ENCODE data around the gene MPPED1.

The MPPED1 gene

GRCh38 chr22:43449205-43449830, 37.5 kb downstream of the MPPED1 start:
- FAIRE-seq, result no peak
- TF ChIP-seq CTCF (IDR thresholded peaks at IDR 0.05; ENCODE audit: insufficient read depth, missing control alignments), result no peak
- DNase-seq (ENCODE audit: insufficient read length, low spot score), result no peak

DNA sequence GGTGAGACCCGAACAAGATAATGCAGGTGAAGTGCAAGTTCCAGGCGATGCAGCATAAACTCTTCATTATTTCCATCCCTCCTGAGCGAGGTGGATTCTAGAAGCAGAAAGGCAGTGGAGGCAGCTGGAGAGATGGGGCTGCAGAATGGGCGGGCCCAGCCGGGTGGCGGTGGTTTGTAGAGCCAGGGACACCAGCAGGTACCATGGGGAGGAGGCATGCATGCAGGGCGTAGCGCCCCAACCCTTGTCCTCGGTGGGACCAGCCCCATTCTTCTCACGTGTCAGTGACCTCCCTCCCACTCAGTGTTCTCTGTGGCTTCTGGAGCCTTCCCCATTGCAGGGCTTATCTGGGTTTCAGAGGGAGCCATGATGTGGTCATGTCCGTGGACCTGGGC, 38.0 kb downstream of the MPPED1 start:
- no peak for FAIRE-seq
- DNase-seq (ENCODE audit: insufficient read length, low spot score), result no peak
- TF ChIP-seq CTCF (IDR thresholded peaks at IDR 0.05; ENCODE audit: insufficient read depth, missing control alignments), result no peak

- TF ChIP-seq CTCF (IDR thresholded peaks at IDR 0.05; ENCODE audit: insufficient read depth, missing control alignments), result no peak
- FAIRE-seq (no peak), DNase-seq (ENCODE audit: insufficient read length, low spot score) (no peak)
Observed at GRCh38 chr22:43451371-43452050, 39.7 kb downstream of the MPPED1 start.

DNA sequence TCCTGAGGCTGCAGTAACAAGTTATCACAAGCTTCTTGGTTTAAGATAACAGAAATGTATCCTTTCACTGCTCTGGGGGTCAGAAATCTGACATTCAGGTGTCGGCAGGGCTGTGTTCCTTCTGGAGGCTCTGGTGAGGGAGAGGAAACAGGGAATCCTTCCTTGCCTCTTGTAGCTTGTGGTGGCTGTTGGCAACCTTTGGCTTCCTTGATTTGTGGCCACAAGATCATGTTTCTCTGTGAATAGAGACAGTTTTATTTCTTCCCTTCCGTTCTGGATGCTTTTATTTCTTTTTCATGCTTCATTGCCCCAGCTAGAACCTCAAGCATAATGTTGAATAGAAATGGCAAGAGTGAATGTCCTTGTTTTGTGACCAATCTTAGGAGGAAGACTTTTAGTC, 44.0 kb downstream of the MPPED1 start:
- DNase-seq (ENCODE audit: insufficient read length, low spot score) (no peak), FAIRE-seq (no peak)
- no peak for TF ChIP-seq CTCF (IDR thresholded peaks at IDR 0.05; ENCODE audit: insufficient read depth, missing control alignments)

- TF ChIP-seq CTCF (IDR thresholded peaks at IDR 0.05; ENCODE audit: insufficient read depth, missing control alignments), result no peak
- FAIRE-seq, result no peak
- DNase-seq (ENCODE audit: insufficient read length, low spot score), result no peak
Observed at GRCh38 chr22:43457002-43457401, 45.2 kb downstream of the MPPED1 start.

DNA sequence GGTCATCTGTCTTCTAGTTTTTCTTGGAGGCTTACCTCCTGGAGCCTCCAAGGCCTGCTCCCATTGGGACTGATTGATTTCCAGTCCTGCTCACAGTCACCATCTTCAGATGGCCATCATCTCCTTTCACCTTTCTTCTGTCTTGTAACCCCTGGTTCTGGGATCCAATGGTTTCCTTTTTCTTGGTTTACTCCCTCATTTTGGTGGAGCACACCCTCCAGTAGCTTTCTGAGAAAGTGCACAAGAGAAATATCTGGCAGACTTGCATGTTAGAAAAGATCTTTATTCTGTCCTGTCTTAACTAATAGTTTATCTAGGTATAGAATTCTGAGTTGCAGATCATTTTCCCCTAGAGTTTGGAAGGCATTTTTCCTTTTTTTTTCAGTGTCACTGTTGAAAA, 50.9 kb downstream of the MPPED1 start:
- no peak for FAIRE-seq
- TF ChIP-seq CTCF (IDR thresholded peaks at IDR 0.05; ENCODE audit: insufficient read depth, missing control alignments), result no peak
- DNase-seq (ENCODE audit: insufficient read length, low spot score), result no peak

GRCh38 chr22:43464809-43465208, 53.0 kb downstream of the MPPED1 start:
- DNase-seq (ENCODE audit: insufficient read length, low spot score) (no peak), FAIRE-seq (no peak)
- no peak for TF ChIP-seq CTCF (IDR thresholded peaks at IDR 0.05; ENCODE audit: insufficient read depth, missing control alignments)

All from D721Med (cell line).